Memory B cell (primary cell): ENCODE measurements around the gene MYEOV.

Source experiments
- ATAC-seq: fragments of 150-1000 bp; cut with Tn5 transposase; 2 replicates; pipeline ENCODE4 v1.10.0; 2021; ENCODE audit warnings: low read depth, mild to moderate bottlenecking, moderate library complexity
- DNase-seq, 2 donors: peaks; one replicate each; pipeline ENCODE4 v3.0.0; 2022; ENCODE audit warnings: low spot score in 2 of 2
- H3K27ac Mint-ChIP-seq: one replicate; pipeline ENCODE4 v1.8.0; 2022; ENCODE audit warnings: mild to moderate bottlenecking, moderate library complexity, mixed read lengths
- H3K27me3 Mint-ChIP-seq: one replicate; pipeline ENCODE4 v1.8.0; 2022; ENCODE audit warnings: mixed read lengths
- H3K36me3 Mint-ChIP-seq: one replicate; pipeline ENCODE4 v1.8.0; 2022; ENCODE audit warnings: mild to moderate bottlenecking, mixed read lengths
- H3K4me1 Mint-ChIP-seq: one replicate; pipeline ENCODE4 v1.8.0; 2022; ENCODE audit warnings: mixed read lengths
- H3K4me3 Mint-ChIP-seq: one replicate; pipeline ENCODE4 v1.8.0; 2022; ENCODE audit warnings: mild to moderate bottlenecking, moderate library complexity, mixed read lengths
- H3K9me3 Mint-ChIP-seq: one replicate; pipeline ENCODE4 v1.8.0; 2022; ENCODE audit warnings: mixed read lengths

MYEOV gene

DNA sequence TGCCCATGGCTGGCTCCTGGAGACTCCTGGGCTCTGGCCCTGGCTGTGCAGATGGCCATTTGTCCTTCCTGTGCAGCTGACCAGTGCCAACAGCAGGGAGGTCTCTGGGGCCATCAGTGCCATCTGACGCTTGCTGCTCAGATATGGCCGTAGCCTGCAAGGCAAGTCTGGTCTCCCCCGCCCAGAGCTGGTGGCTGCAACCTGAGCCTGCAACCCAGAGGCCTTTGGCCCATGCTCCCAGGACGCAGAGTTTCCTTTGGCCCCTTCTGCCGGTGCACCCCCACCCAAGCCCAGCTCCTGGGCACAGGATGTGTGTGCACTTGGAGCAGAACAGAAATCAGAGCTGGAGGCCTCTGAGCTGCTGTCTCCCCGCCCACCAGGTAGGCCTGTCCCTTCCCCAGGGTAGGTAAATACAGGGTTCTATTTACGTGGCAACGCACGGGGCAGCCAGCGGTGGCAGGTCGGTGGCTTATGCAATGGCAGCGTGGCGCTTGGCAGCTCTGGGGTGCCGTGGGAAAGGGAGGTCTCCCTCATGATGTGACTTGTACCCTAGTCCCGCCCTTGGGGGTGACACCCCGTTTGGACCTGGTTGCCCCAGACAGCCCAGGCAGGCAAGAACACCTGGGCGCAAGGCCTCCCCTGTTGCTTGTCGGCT, 21.0 kb upstream of the MYEOV start:
- ATAC-seq = no peak
- H3K9me3 Mint-ChIP-seq = peaks cover 5% of the 10 kb centered on the region
- H3K27ac Mint-ChIP-seq = no peak overlapping the region
- peaks cover 2% of the 10 kb centered on the region for H3K36me3 Mint-ChIP-seq
- H3K4me1 Mint-ChIP-seq = peaks cover 10% of the 10 kb centered on the region
- peaks cover 9% of the 10 kb centered on the region for H3K27me3 Mint-ChIP-seq
- no peak for DNase-seq
- H3K4me3 Mint-ChIP-seq = no peak overlapping the region

DNA sequence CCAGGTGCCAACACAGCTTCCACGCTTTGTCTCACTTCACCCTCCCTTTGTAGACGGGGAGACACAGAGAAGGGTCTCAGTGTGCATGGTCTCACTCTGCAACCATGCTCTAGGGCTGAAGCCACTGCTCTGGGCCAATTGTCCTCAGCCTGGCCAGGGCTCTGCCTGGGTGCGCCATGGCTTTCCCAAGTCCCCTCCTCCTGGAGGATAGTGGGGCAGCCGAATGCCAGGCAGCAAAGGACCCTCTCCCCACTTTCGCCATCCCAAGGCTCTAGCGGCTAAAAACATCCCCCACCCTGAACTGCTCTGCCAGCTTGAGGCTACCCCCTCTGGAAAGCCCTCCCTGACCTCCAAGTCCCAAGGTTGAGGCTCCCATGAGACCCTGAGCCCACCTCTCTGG, 20.4 kb upstream of the MYEOV start:
- H3K36me3 Mint-ChIP-seq = peaks cover 2% of the 10 kb centered on the region
- DNase-seq (no peak), ATAC-seq (no peak)
- H3K9me3 Mint-ChIP-seq = peaks cover 5% of the 10 kb centered on the region
- H3K27me3 Mint-ChIP-seq = peaks cover 9% of the 10 kb centered on the region
- H3K4me3 Mint-ChIP-seq = no peak overlapping the region
- H3K4me1 Mint-ChIP-seq = peaks cover 10% of the 10 kb centered on the region
- H3K27ac Mint-ChIP-seq = no peak overlapping the region

DNA sequence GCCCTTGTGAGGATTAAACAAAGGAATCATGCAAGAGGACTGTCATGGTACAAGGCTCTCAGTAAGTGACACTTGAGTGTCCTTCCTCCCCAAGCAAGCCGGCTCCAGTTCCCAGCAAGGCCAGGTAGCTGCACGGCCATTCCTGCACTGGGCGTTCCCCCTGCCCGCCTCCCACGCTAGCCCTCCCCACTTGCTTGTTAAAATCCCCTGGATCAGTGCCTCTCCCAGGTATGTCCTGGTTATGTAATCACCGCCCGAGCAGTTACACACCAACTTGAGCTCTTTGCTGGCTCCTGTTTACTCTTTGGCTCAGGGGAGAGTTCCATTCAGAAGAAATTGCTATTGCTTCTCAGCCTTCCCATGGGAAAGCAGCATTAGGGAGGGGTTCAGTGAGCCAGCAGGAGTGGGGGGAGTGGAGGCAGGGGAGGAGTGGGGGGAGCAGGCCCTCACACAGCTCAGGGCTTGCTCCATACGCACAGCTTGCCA, 19.4 kb upstream of the MYEOV start:
- no peak overlapping the region for H3K4me3 Mint-ChIP-seq
- peaks cover 9% of the 10 kb centered on the region for H3K27me3 Mint-ChIP-seq
- H3K36me3 Mint-ChIP-seq = peaks cover 2% of the 10 kb centered on the region
- H3K4me1 Mint-ChIP-seq = peaks cover 10% of the 10 kb centered on the region
- H3K9me3 Mint-ChIP-seq = peaks cover 5% of the 10 kb centered on the region
- ATAC-seq (no peak), DNase-seq (no peak)
- no peak overlapping the region for H3K27ac Mint-ChIP-seq

DNA sequence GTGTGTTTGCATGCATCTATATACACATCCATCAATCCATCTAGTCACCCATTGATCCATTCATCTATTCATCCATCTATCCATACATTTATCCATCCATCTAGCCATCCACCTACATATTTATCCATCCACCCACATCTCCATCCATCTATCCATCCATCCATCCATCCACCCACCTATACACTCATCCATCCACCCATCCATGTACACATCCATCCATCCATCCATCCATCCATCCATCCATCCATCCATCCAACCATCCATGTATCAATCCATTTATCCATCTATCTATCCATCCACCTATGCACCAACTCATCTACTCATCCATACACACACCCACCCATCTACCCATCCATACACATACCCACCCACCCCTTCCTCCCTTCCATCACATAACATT, 18.8 kb upstream of the MYEOV start:
- Mint-ChIP-seq H3K27me3 (peaks cover 9% of the 10 kb centered on the region), H3K9me3 (peaks cover 5% of the 10 kb centered on the region), H3K27ac (no peak overlapping the region), H3K36me3 (peaks cover 2% of the 10 kb centered on the region), H3K4me3 (no peak overlapping the region), H3K4me1 (peaks cover 10% of the 10 kb centered on the region)
- DNase-seq = no peak
- no peak for ATAC-seq

DNA sequence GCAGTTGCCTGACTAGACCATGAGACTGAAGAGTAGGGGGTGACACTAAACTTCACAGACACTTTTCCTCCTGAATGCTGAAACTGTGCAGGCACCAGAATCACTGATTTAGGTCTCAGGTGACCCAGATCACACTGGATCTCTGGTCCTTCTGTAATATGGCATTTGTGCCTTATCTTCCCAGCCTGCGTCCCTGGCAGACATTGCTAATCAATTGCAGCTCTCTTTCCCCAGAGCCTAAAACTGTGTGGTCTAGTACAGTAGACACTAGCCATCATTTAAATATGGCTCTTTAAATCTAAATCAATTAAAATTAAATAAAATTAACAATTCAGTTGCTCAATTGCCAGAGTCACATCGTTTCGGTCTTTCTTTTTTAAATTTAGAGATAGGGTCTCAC, 17.8 kb upstream of the MYEOV start:
- H3K36me3 Mint-ChIP-seq = peaks cover 2% of the 10 kb centered on the region
- H3K4me3 Mint-ChIP-seq = no peak overlapping the region
- DNase-seq = no peak
- peaks cover 10% of the 10 kb centered on the region for H3K4me1 Mint-ChIP-seq
- ATAC-seq = no peak
- H3K9me3 Mint-ChIP-seq = peaks cover 5% of the 10 kb centered on the region
- no peak overlapping the region for H3K27ac Mint-ChIP-seq
- peaks cover 9% of the 10 kb centered on the region for H3K27me3 Mint-ChIP-seq

DNA sequence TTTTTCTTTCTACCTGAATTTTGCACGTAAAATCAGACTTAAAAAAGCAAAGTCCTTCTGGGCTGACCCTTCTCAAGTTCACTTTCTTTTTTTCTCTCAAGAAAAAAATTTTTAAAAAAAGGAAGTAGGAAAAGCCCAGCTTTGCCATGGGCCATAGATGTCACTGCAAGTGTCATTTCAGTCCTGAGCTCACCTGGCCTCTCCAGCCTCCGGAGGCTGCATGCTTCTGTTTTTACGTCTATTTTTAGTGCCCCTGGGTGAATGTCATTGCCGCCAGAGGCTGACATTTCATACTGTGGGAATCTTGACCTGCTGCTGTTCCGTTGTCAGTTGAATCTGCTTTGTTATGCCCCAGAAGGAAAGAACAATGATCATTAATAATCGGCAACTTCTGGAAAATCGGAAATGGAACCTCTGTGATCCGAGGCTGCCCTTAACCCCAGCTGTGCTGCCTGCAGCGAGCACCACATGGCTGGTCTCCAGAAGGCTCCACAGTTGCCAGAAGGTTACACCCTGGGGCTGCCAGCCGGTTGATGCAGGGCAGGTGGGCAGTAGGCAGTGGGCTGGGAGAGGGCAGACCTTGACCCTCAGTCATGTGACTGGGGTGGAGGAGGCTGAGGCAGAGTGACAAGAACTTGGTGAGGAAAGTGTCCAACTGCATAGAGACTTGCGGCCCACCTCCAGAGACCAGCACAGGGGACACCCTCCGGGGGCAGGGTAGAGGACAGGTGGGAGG, 16.7 kb upstream of the MYEOV start:
- Mint-ChIP-seq H3K27me3 (peaks cover 5% of the 10 kb centered on the region), H3K9me3 (peaks cover under 1% of the 10 kb centered on the region), H3K4me1 (peaks cover 7% of the 10 kb centered on the region), H3K4me3 (peak overlapping the region; percentile 22), H3K36me3 (no peaks in the 10 kb centered on the region), H3K27ac (no peak overlapping the region)
- DNase-seq (no peak), ATAC-seq (no peak)

DNA sequence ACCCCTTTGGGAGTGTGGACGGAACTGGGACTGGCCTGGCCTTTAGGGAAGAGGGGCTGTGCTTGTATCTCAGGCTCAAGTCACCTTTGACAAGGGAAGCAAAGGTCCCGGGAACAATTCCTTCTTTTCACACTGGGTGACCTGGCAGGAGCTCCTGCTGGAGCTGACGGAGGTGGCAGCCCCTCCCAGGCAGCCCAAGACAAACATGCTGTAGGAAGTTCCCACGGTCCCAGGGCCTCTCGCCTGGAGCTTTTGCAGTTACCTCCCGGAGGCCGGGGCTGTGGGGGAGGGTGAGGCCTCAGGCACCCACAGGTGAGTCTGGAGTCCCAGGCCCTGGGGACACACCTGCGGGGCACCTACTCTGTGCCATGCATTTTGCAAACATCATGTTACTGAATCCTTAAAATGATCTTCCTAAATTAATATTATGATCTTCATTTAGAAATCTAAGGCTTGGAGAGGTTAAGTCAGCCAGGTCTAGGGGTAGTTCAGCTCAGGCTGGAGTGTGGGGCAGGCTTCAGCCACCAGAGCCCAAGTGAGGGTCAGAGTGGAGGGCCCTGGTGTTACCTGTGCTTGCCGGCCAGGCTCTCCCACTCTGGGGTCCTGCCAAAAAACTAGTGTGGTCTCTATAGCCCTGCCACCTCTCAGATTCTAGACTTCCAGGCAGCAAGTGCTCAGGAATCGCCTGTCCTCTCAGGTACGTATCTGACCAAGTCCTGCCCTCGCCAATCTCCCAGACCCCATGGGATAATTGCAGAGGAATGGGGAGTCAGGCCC, 15.7 kb upstream of the MYEOV start:
- H3K4me1 Mint-ChIP-seq = peaks cover 7% of the 10 kb centered on the region
- no peak for ATAC-seq
- peaks cover 5% of the 10 kb centered on the region for H3K27me3 Mint-ChIP-seq
- H3K27ac Mint-ChIP-seq = no peak overlapping the region
- no peaks in the 10 kb centered on the region for H3K36me3 Mint-ChIP-seq
- H3K9me3 Mint-ChIP-seq = no peaks in the 10 kb centered on the region
- H3K4me3 Mint-ChIP-seq = no peak overlapping the region
- no peak for DNase-seq

DNA sequence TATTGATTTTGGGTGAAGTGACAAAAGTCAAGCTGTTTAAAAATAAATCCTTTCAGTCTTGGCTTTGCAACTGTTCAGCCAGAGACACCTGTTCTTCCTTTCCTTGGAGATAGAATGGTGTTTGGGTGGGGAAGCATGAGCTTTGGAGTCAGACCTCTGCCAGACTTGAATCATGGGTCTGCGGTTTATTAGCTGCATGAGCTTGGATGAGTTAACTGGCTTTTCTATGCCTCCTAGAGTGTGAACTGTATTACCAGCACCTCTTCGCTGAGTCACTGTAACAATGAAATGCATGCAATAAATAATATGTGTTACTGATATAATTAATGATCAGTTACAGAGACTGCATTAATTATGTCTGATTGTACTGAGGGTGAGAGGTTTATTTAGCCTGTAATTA, 13.5 kb upstream of the MYEOV start:
- H3K4me1 Mint-ChIP-seq = peaks cover 5% of the 10 kb centered on the region
- ATAC-seq = no peak
- no peaks in the 10 kb centered on the region for H3K9me3 Mint-ChIP-seq
- DNase-seq = no peak
- peaks cover 5% of the 10 kb centered on the region for H3K27me3 Mint-ChIP-seq
- no peak overlapping the region for H3K27ac Mint-ChIP-seq
- no peak overlapping the region for H3K4me3 Mint-ChIP-seq
- H3K36me3 Mint-ChIP-seq = no peaks in the 10 kb centered on the region

DNA sequence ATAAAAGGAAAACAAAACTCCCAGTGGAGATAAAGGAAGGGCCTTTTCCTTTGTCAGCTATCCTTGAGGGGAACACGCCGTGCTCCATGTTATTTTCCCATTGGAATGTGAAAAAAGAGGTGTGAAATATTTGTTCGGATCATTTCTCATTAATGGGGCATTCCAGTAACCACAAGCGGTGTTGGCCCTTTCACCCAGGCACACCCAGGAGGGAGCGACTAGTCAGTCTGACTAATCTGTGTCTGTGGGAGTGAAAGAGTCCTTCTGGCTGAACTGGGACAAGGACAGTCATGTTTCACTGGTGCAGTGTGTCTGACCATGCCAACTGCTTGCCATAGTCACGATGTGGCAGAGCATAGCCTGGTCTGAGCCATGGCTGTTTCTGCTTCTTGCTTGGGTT, 13.0 kb upstream of the MYEOV start:
- H3K27me3 Mint-ChIP-seq = peaks cover 9% of the 10 kb centered on the region
- no peak overlapping the region for H3K4me3 Mint-ChIP-seq
- no peaks in the 10 kb centered on the region for H3K9me3 Mint-ChIP-seq
- ATAC-seq = no peak
- H3K4me1 Mint-ChIP-seq = peaks cover 6% of the 10 kb centered on the region
- no peaks in the 10 kb centered on the region for H3K36me3 Mint-ChIP-seq
- H3K27ac Mint-ChIP-seq = no peak overlapping the region
- no peak for DNase-seq

DNA sequence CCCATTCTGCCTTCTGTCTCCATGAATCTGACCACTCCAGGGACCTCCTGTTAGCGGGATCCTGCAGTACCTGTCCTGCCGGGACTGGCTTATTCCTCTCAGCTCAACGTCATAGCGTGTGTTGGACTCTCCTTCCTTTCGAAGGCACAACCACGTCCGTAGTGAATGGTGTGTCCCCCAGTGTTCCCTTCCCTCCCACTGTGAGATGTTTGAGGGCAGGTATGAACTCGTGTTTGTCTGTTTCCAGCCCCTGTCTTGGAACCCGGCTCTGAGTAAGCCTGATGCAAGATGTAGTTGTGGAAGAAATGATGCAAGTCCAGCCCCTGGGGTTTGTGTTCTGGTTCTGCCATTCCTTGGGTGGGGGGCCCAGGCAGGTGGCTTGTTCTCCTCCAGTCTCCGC, 10.5 kb upstream of the MYEOV start:
- Mint-ChIP-seq H3K9me3 (no peaks in the 10 kb centered on the region), H3K36me3 (no peaks in the 10 kb centered on the region), H3K27me3 (peaks cover 12% of the 10 kb centered on the region), H3K4me1 (peaks cover 4% of the 10 kb centered on the region), H3K4me3 (no peak overlapping the region), H3K27ac (no peak overlapping the region)
- DNase-seq (no peak), ATAC-seq (no peak)

DNA sequence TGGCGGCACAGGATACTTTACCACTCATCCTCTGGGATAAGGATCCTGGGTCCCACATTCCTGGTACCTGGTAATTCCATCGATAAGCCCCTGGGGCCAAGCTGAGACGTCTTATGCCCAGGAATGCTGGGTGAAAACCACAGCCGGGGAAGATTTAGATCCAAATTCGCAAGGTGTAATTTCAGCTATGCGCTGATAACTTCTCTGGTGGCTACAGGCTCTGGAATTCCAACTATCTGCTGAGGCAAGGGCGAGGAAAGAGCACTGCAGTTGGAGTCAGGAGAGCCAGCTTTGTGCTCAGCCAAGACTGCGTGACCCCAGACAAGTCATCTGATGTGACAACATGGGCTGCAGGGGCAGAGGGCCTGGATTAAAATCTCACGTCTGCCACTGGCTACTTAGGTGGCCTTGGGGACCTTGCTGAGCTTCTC, 9.9 kb upstream of the MYEOV start:
- Mint-ChIP-seq H3K27me3 (peaks cover 12% of the 10 kb centered on the region), H3K4me1 (peaks cover 4% of the 10 kb centered on the region), H3K4me3 (no peak overlapping the region), H3K36me3 (no peaks in the 10 kb centered on the region), H3K27ac (no peak overlapping the region), H3K9me3 (no peaks in the 10 kb centered on the region)
- ATAC-seq = no peak
- no peak for DNase-seq

DNA sequence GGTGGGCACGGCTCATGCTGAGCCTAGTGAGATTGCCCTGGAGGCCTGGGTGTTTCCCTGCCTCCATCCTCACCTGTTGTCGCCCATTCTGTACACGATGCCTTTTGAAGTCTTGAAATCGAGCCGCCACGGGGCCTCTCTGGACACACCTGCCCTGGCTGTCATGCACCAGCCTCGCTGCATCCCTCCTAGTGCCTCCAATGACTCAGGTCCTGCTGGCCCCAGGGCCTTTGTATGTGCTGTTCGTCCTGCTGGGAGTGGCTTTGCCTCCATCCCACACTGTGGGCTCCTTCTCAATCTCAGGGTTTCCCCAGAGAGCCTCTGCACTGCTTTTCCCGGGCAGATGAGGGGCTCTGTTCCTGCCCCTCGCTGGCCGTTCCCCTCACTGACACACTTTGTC, 8.9 kb upstream of the MYEOV start:
- DNase-seq (no peak), ATAC-seq (no peak)
- Mint-ChIP-seq H3K36me3 (no peaks in the 10 kb centered on the region), H3K4me1 (peaks cover 6% of the 10 kb centered on the region), H3K27ac (no peak overlapping the region), H3K27me3 (peaks cover 12% of the 10 kb centered on the region), H3K9me3 (no peaks in the 10 kb centered on the region), H3K4me3 (no peak overlapping the region)

DNA sequence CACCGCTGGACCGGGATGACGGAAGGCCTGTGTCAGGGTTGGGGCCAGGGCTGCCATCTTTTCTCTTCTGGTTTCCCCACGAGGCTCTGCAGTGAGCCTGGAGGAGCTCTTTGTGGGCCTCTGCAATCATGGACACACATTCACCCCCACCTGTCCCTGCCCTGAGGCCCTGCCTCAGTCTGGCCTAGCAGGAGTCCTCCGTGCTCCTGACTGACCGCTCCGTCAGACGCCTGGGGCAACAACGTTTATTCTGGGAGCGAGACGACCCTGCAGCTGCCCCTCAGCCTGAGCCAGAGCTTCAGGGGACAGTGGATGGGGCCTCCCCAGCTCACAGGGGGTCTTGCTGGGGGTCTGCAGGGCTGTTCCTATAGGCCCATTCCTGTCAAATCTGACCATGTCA, 8.2 kb upstream of the MYEOV start:
- ATAC-seq = no peak
- H3K4me1 Mint-ChIP-seq = peaks cover 6% of the 10 kb centered on the region
- no peak overlapping the region for H3K4me3 Mint-ChIP-seq
- H3K27ac Mint-ChIP-seq = no peak overlapping the region
- H3K36me3 Mint-ChIP-seq = no peaks in the 10 kb centered on the region
- DNase-seq = no peak
- no peaks in the 10 kb centered on the region for H3K9me3 Mint-ChIP-seq
- peaks cover 12% of the 10 kb centered on the region for H3K27me3 Mint-ChIP-seq
